Cardiac ventricle fibroblast (primary cell): ENCODE data around the gene FAM8A1. TPM values are rescaled to one million over a fixed set of nuclear protein-coding genes. Genes with fewer than 3 reads are reported as not detected.

Experiments
- total RNA-seq: library from RNA; depleted of rRNA; stranded (reverse); fragments of >200 nt; gene quantifications from 2 replicates; pipeline ENCODE4 v1.2.3, GENCODE V29; 2015

The FAM8A1 gene, protein sequence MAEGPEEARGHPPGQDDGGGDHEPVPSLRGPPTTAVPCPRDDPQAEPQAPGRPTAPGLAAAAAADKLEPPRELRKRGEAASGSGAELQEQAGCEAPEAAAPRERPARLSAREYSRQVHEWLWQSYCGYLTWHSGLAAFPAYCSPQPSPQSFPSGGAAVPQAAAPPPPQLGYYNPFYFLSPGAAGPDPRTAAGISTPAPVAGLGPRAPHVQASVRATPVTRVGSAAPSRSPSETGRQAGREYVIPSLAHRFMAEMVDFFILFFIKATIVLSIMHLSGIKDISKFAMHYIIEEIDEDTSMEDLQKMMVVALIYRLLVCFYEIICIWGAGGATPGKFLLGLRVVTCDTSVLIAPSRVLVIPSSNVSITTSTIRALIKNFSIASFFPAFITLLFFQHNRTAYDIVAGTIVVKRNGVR
- total RNA-seq, result 28.4 and 30.0 TPM in 2 replicates

DNA sequence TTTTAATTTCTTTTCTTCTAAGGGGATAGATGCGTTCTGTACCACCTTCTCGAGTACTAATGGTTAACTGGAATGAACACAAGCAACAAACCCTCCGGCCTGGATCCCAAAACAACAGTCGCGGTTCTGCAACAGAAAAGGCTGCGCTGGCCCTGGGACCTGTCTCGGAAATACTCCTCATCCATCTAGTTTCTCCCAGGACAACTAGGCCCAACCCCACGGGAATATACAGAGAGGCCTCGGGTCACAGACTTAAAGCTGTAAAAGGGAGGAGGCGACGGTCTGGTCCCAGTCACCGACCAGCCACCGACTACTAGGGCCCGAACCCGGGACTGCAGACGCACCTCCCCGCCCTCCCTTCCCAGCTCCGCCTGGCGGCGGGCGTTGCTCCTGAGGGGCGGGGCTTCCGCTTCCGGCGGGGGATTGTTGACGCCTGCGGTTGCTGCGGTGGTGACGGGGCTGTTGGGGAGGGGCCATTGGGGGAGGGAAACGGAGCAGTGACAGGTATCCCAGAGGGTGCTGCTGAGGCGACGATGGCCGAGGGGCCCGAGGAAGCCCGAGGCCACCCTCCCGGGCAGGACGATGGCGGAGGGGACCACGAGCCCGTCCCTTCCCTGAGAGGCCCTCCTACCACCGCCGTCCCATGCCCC is at the start of gene FAM8A1:
Gene FAM8A1, plus strand, starts transcription at position 426 of the 650 bp plus-strand sequence. Its CDS starts 108 bp downstream, at position 534.

Other genes with a start within 250 kb of the FAM8A1 start
- gene CAP2, start 206.7 kb upstream of the FAM8A1 start, total RNA-seq, result 0.49 and 1.2 TPM in 2 replicates
- gene NUP153, start 106.6 kb downstream of the FAM8A1 start, total RNA-seq, result 22.2 and 23.1 TPM in 2 replicates